ENCODE measurements around the gene GRB10.
A peak's percentile ranks its signal among the peaks of the same experiment; 100 is the strongest.
"Not testable (repeated sequence)": the region's sequence is repeated elsewhere in the genome, so short reads cannot be mapped to it uniquely, and the experiment has no call there.

The GRB10 gene

DNA sequence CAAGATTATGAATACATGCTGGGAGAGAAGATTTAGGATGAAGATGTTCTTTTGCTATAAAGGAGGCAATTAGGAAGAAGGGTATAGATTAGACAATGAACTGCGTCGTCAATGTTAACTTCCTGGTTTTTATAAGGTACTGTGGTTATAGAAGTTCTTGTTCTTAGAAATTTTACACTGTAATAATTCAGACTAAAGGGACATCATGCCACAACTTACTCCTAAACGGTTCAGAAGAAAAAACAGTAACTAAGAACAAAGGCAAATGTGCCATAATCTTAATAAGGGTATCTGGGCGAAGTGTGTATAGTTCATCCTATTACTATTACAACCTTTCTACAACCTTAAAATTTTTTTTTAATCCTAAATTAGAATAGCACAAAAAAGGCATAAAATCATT is 186.2 kb downstream of the GRB10 start:
- intact Hi-C loops (cut with DNase I), result loop anchor here (5.0 kb wide), 1 partner anchor 86 kb away; no protein-coding TSS in a partner anchor
- no peak for DNase-seq

DNA sequence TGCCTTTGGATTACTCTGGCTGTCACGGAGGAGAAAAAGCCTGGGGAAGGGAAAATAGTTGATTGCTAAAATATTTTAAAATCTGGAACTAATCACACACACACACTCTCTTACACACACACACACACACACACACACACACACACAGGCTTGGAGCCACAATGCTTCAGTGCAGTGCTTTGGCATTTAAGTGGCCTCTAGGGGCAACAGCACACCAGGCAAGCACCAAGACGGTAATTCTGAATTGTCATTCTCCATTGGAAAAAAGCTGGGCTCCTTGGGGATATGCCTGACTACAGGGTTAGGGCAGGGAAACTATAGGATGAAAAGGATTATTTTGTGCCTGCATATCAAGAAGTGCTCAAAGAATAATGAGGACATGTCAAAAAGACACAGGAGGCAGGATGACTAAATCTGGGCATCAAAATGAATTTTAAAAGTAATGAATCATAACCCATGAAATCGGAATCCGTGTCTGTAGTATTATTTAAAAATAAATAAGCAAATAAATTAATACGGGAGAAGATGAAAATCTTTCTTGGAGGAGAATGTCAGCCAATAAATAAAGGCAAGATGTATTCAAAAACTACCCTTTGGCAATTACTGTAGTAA is 187.1 kb downstream of the GRB10 start:
- peak in 5 of 10 donors; percentile 35 to 88 (median 37) for DNase-seq
- intact Hi-C loops (cut with DNase I), result loop anchor here (5.0 kb wide), 1 partner anchor 87 kb away; no protein-coding TSS in a partner anchor

DNA sequence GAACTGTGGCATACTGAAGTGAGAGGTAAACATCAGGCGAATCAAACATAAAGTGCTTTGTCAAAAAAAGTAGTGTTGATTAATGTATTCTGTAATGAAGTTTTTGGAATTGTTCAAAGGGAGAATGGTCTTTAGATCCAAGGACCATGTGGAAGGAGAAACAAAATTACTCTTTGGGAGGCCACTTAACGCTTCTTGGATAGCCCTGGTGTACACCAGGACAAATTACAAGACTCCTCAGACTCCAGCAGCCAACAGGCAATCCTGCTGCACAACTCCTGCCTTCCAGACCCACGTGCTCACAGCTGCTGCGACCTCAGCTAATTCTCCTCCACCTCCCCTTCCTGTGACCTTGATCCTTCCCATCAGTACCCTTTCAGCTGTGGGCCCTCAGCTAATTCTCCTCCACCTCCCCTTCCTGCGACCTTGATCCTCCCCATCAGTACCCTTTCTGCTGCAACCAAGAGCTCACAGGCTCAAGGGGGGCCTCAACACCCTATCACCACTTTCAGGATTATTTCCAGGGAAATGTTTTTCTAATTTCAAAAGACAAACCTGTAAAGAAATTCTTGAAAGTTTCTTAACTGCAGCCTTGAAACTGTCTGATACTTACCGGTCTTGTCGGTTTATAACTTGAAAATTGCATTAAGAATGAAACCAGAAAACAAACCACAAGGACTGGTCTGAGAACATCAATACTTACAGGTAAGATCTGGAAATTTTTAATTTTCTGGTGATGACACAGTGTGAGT is 187.8 kb downstream of the GRB10 start:
- DNase-seq, result no peak
- intact Hi-C loops (cut with DNase I), result loop anchor here (5.0 kb wide), 1 partner anchor 87 kb away; no protein-coding TSS in a partner anchor

GRCh38 chr7:50594136-50594535 is 188.6 kb downstream of the GRB10 start:
- intact Hi-C loops (cut with DNase I), result no loop called here
- no peak for DNase-seq

DNA sequence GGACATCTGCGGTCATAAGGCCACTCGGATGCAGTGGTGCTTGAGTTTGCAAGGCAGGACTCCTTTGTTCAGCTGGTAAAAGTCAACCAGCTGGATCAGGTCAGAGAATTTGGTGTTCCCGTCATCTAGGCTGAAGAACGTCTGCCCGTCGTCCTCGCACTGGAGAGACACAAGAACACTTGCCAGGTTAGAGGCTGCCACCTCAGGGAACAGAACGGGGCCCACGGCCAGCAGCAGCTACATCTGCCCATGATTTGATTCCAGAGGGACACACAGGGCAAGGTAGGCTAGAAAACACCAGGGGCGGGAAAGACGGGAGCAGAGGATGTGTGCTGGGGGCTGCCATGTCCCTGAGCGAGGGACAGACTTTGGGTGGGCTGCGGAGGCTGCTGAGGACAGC is 189.8 kb downstream of the GRB10 start:
- DNase-seq, result no peak
- intact Hi-C loops (cut with DNase I), result no loop called here

DNA sequence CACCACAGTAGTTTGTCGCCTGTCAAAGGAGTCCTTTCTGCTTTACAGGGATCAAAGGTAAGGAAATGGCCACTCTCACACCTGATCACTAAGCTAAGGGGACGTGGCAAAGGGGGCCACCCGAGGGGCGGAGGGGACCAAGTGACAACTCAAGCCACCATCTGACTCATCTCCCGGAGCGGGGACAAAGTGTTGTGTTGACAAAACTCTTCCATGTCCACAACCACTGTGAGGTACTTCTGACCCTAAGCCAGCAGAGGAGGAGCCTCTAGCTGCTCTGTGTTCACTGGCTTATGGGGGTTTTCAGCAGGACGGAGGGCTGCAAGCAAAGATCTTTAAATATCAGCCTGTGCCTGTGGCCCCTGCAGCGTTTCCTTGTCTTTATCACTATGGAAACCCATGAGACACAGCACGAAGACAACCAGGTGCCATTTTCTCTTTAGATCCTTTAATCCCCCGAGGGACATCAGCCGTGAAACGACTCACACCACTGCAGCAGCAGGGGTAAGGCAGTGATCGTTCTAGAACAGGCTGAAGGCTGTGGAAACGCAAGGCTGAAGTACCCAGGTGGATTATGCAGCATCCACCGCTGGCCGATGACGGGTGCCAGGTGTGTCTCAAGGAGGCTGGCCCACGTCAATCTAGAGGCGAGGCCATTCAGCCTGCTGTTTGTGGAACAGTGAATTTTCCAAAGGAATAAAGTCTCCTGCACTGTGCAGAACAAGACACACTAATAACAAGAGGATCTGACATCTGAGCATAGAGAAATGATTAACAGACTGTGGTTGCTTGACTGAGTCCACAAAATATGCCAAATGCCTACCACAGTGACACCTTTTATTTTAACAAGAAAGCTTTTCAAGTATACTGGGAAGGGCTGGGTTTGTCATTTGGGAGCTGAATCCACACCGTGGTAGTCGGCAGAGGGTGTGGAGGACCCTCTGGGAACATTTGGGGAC is 190.9 kb downstream of the GRB10 start:
- no peak for DNase-seq
- intact Hi-C loops (cut with DNase I), result no loop called here

DNA sequence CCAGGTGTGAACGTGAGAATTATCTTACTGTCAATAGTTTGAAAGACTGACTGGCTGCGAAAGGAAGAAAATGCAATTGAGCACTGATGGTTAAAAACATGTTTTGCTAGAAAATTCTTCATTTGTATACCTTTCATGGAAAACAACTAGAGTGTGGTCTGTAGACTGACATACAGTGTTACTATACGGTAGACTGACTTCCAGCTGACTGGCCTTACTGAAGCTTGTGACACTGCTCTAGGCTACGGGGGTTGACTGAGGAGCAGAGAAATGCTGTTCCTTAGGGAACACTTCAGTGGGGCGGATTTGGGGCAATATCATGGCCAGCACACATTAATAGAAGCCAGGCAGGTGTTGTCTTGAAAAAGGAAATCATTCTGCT is 191.6 kb downstream of the GRB10 start:
- DNase-seq, result no peak
- intact Hi-C loops (cut with DNase I), result no loop called here

GRCh38 chr7:50590535-50590934 is 192.2 kb downstream of the GRB10 start:
- intact Hi-C loops (cut with DNase I), result no loop called here
- DNase-seq, result no peak

DNA sequence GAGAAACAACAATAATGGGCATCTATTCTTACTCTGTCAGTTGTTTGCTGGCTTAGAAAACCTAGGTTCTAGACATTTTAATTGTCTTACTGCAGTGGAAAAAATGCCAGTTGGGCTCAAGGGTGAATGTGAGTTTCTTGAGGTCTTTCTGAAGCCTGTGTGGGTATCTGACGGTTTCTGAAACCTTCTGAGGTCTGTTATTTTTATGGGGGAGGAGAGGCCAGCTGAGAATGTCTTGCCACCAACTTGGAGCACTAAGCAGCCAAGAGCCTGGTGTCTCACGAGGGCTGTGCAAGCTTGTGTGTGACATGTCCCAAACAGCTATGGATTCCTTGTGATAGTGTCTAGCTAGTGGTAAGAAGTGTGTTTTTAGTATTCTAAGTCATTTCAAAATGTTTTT is 193.3 kb downstream of the GRB10 start:
- DNase-seq, result no peak
- intact Hi-C loops (cut with DNase I), result no loop called here

DNA sequence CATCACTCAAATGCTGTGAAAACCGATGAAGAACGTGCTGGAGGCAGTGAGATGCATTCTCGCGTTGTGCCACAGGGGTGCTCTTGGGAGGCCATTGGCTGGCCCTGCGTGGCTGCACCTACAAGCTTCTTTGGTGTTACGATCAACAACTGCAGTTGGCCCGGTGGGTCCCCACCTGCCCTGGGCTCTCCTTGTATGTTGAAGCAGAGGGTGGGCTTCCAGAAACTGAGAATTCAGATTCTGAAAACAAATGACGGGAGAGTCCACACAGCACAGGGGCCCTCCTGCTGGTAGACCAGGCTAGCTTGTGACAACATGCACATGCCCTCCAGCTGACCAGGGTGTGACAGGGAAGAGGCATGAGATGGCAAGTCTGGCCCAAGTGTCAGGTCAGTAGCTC is 193.8 kb downstream of the GRB10 start:
- DNase-seq, result no peak
- intact Hi-C loops (cut with DNase I), result no loop called here

GRCh38 chr7:50587737-50588136 is 195.0 kb downstream of the GRB10 start:
- DNase-seq, result no peak
- intact Hi-C loops (cut with DNase I), result no loop called here

DNA sequence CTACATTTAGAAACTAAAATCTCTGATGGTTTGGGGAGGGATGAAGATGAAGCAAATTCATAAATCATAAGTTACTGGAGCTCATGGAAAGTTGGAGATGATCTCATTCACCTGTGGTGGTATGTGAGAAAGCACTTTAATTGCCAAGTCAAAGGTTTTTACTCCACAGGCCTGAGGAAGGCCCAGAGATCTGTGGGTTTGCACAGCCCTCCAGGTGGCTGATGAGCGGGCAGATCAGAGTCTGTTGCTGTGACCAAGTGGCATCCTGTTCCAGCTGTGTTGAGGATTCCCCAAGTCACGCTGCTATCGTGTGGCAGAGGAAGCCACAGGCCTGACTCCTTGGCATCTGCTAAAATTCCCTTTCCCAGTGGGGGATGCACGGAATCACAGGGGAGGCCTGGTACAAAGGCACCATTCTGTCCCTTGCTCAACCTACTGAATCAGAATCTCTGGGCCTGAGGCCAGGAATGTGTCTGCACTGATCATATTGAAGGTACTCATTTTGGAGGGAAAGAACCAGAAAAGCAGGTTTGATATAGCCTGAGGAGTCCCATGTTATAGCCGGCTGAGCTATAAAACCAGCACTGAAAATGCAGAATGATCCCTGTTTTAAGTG is 197.8 kb downstream of the GRB10 start:
- no peak for DNase-seq
- intact Hi-C loops (cut with DNase I), result no loop called here

DNA sequence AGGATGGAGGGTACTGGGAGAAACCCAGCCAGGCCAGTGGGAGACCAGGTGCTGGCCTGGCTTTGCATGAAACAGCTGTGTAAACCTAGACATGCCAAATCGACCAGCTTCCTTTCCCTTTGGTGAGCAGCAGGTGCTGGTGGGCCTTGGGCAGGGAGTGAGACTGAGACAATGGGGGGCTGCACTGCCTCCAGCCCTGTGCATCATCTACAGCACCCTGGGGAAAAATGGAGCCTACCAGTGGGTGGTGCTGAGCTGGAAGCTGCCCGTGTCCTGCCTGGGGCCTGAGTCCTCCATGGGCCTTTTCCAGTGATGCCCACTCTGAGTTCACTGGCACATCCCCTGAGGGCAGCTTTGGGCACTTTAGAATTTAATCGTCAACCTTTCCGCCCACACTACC is 198.3 kb downstream of the GRB10 start:
- intact Hi-C loops (cut with DNase I), result no loop called here
- DNase-seq, result no peak

DNA sequence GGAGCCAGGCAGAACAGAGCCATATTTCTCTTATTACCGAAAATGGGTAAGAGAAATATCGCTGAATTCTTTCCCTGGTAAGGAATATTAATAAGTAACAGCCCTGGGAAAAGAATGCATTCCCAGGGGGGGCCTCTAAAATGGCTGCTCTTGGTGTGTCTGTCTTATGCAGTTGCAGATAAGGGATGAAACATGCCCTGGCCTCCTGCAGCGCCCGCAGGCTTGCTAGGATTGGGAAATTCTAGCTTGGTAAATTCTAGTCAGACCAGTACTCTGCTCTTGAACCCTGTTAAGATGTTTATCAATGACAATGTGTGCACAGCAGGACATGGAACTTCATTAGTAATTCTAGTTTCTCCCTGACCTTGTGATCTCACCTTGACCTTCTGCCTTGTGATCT is 199.4 kb downstream of the GRB10 start:
- intact Hi-C loops (cut with DNase I); DNase-seq: not testable (repeated sequence)

DNA sequence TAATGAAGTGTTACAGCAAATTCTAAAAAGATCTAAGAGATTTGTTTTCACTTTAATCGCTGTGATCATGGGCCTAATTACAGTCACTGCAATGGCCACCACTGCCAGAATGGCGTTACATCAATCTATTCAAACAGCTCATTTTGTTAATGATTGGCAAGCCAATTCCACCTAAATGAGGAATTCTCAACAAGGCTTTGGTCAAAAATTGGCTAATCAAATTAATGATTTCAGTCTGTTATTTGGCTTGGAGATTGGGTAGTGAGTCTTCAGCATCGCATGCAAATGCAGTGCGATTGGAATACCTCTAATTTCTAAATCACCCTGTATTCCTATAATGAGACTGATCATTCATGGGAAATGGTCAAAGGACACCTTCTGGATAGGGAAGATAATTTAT is 200.4 kb downstream of the GRB10 start:
- DNase-seq; intact Hi-C loops (cut with DNase I): not testable (repeated sequence)

GRCh38 chr7:50580666-50581065 is 202.0 kb downstream of the GRB10 start:
- intact Hi-C loops (cut with DNase I); DNase-seq: not testable (repeated sequence)

- intact Hi-C loops (cut with DNase I), result no loop called here
- no peak for DNase-seq
Observed at GRCh38 chr7:50580057-50580456, 202.6 kb downstream of the GRB10 start.

DNA sequence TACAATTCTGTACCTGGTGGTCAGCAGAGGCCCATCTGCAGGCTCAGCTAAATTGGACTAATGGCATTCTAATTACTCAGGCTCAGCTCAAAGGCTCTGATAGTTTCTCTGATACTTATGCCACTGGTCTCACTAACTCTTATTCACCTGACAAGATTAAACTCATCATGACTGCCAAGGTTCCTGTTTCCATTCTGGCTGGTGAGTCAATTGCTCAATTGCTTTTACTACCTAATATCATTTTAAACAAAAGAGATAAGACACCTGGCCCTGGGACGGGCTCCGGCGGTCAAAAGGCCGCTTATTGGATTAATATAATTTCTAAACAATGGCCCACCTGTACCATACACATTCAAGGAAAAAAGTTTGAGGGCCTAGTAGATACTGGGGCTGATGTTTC is 204.6 kb downstream of the GRB10 start:
- DNase-seq; intact Hi-C loops (cut with DNase I): not testable (repeated sequence)

GRCh38 chr7:50577569-50577968 is 205.1 kb downstream of the GRB10 start:
- no peak for DNase-seq
- intact Hi-C loops (cut with DNase I), result no loop called here

DNA sequence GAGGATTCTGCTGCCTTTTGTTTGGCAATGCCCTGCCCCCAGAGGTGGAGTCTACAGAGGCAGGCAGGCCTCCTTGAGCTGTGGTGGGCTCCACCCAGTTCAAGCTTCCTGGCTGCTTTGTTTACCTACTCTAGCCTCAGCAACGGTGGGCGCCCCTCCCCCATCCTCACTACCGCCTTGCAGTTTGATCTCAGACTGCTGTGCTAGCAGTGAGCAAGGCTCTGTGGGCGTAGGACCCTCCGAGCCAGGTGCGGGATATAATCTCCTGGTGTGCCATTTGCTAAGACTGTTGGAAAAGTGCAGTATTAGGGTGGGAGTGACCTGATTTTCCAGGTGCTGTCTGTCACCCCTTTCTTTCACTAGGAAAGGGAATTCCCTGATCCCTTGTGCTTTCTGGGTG is 206.3 kb downstream of the GRB10 start:
- intact Hi-C loops (cut with DNase I); DNase-seq: not testable (repeated sequence)

Measured in posterior cingulate gyrus (tissue), 11 donors.